SK-N-SH treated with all-trans-retinoic acid at 6 μM for 48 hours (cell line): ENCODE results near the gene MBNL2.

Experiments
- GLIS3 ChIP-seq: fragments of 250-450 bp; sonication (Bioruptor Pico); IDR thresholded peaks from 2 replicates; pipeline ENCODE4 v1.5.0; 2020; ENCODE audit warnings: mild to moderate bottlenecking, moderate library complexity
- ISL1 ChIP-seq: fragments of 250-450 bp; sonication (Bioruptor Pico); IDR thresholded peaks from 2 replicates; pipeline ENCODE4 v2.1.2; 2022; ENCODE audit warnings: mild to moderate bottlenecking, moderate library complexity
- ZNF70 ChIP-seq: fragments of 450-650 bp; formaldehyde crosslinking; IDR thresholded peaks from 2 replicates; pipeline ENCODE4 v1.5.0; 2020; ENCODE audit warnings: mild to moderate bottlenecking, moderate library complexity
- TF ChIP-seq, protein P1 (sequence below): fragments of 250-450 bp; sonication (Bioruptor Pico); IDR thresholded peaks from 2 replicates; pipeline ENCODE4 v1.8.0; 2020; ENCODE audit warnings: mild to moderate bottlenecking, moderate library complexity, borderline replicate concordance
- TF ChIP-seq, protein P2 (sequence below): fragments of 250-450 bp; sonication (Bioruptor Pico); IDR thresholded peaks from 2 replicates; pipeline ENCODE4 v1.8.0; 2021; ENCODE audit warnings: low read depth, mild to moderate bottlenecking, moderate library complexity, borderline replicate concordance

DNA sequence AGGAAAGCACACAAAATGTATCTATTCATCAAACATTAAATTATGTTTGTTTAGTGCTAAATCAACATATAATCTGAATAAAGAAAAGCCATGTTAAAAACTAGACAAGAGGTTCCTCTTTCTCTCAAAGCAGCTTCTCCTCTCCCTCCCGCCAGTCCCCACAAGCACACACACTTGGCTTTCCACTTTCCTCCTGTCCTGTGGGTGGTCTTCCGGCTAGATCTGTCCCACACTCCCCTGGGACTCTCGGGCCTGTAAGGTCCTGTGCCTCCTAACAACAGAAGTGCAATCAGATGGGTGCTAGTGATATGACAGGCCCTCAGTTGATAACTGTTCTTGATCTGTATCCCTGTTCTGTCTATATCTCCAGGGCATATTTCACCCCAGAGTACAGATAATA, 166.2 kb downstream of the MBNL2 start:
- TF ChIP-seq, protein P1, sequence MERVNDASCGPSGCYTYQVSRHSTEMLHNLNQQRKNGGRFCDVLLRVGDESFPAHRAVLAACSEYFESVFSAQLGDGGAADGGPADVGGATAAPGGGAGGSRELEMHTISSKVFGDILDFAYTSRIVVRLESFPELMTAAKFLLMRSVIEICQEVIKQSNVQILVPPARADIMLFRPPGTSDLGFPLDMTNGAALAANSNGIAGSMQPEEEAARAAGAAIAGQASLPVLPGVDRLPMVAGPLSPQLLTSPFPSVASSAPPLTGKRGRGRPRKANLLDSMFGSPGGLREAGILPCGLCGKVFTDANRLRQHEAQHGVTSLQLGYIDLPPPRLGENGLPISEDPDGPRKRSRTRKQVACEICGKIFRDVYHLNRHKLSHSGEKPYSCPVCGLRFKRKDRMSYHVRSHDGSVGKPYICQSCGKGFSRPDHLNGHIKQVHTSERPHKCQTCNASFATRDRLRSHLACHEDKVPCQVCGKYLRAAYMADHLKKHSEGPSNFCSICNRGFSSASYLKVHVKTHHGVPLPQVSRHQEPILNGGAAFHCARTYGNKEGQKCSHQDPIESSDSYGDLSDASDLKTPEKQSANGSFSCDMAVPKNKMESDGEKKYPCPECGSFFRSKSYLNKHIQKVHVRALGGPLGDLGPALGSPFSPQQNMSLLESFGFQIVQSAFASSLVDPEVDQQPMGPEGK (CRISPR knock-in tag): no peak
- TF ChIP-seq GLIS3 (CRISPR knock-in tag) (no peak), ISL1 (CRISPR knock-in tag) (no peak), ZNF70 (CRISPR knock-in tag) (no peak)
- TF ChIP-seq, protein P2, sequence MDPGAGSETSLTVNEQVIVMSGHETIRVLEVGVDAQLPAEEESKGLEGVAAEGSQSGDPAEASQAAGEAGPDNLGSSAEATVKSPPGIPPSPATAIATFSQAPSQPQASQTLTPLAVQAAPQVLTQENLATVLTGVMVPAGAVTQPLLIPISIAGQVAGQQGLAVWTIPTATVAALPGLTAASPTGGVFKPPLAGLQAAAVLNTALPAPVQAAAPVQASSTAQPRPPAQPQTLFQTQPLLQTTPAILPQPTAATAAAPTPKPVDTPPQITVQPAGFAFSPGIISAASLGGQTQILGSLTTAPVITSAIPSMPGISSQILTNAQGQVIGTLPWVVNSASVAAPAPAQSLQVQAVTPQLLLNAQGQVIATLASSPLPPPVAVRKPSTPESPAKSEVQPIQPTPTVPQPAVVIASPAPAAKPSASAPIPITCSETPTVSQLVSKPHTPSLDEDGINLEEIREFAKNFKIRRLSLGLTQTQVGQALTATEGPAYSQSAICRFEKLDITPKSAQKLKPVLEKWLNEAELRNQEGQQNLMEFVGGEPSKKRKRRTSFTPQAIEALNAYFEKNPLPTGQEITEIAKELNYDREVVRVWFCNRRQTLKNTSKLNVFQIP (CRISPR knock-in tag): no peak
